Jurkat, Clone E6-1 (cell line): Measurements from ENCODE around the gene CUX1.

Experiments used
- DNase-seq: peaks from one replicate; pipeline ENCODE4 v3.0.0-alpha.2; 2011; ENCODE audit warnings: low read depth, low spot score
- H3K4me3 ChIP-seq: 2 replicates; pipeline ENCODE4 v1.5.1; 2011; ENCODE audit warnings: mild to moderate bottlenecking, low read length, control low read depth, moderate library complexity

The CUX1 gene

DNA sequence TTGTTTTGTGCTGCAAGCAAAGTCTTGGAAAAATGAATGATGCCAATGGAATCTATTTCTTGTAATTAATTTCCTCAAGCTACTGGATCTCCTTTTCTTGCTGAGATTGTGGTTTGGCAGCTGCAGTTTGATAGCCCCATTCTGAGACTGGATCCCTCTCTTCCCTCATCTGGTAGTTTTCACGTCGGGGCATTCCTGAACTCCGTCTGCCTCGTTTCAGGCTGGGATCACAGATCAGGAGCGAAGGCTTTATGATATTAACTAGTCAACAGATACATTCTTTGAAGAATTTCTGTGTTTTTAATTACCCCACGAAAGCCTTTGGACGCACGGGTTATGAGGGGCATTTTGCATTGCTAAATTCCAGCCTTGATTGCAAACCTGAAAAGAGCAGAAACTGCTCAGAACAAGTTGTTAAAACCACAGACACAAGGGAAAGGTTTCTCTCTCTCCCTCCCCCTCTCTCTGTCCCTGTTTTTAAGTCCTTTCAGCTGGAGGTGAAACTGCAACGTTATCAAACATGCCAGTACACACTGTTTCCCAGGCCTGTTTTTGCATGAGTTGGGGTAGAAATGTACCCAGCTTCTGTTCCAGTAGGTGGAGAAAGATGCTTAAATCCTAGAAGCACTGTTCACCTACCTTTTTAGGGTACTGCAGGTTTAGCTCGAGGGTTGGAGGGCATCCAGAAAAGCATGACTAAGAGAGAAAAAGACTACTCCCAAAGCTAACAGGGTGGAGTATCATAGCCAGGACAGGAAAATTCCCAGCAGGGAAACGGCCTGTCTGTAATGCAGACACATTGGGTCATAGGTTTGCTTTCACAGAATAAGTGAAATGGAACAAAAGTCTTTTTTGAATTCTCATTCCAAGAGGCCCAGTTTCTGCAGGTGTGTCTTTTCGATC, 124.3 kb downstream of the CUX1 start:
- peak; percentile 19 for DNase-seq
- H3K4me3 ChIP-seq = no peak overlapping the region

DNA sequence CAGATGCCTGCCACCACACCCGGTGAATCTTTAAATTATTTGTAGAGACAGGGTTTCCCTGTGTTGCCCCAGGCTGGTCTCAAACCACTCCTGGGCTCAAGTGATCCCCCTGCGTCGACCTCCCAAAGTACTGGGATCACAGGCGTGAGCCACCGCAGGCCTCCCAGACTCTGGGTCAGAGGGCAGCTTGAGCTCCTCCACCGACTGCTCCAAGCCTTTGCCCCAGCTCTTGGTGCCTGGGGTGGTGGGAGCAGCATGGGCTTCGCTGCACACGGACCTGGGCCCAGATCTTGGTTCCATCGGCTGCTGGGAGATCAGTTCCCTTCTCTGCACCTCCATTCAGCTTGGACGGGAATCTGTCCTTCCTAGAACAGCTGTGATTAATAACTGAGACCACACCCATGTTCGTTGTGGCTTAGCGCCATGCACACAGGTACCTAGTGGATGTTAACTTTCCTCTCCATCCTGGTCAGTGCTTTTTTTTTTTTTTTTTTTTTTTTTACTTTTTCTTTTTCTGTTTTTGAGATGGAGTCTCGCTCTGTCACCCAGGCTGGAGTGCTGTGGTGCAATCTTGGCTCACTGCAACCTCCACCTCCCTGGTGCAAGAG, 125.3 kb downstream of the CUX1 start:
- no peak overlapping the region for H3K4me3 ChIP-seq
- no peak for DNase-seq

DNA sequence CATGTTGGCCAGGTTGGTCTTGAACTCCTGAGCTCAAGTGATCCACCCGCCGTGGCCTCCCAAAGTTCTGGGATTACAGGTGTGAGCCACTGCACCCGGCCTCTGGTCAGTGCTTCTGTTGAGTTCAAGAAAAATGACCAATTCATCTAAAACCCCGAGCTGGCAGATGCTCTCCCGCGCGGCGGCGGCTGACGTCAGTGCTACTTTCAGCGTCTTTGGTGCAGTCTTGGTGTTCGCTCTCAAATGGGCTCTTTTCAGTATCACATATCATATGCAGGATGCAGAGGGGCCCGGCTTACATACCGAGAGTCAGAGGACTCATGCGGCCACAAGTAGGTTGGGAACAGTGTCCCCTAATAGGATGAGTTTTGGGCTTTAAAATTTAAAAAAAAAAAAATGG, 125.9 kb downstream of the CUX1 start:
- DNase-seq = no peak
- no peak overlapping the region for H3K4me3 ChIP-seq

DNA sequence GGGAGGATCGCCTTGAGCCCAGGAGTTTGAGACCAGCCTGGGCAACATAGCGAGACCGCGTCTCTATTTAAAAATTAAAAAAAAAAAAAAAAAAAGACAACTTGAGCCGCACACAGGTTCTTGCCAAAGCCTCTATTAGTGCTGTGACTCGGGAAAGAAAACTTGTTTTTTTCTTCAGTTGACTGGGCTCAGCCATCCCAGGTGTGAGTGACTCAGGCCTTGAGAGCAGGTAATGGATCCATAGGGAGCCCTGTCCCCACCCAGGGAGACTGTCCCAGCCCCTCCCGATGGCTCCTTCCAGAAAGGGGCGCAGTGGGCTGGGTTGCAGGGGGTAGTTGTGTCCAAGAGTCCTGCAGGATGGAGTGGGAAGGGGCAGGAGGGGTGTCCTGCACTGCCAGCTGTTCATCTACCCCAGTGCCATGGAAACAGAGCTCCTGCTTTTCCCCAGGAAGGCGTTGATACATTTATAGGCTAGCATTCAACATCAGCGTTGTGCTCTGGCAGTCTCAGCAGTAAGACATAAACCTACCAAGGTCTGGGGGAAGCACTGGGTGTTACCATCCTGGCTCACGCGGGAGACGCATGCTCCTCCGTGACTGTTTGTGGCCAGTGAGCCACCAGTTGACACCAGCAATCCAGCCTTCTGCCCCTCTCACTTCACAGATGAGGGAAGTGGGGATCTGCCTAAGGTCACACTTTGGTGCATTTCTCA, 126.6 kb downstream of the CUX1 start:
- no peak overlapping the region for H3K4me3 ChIP-seq
- no peak for DNase-seq

DNA sequence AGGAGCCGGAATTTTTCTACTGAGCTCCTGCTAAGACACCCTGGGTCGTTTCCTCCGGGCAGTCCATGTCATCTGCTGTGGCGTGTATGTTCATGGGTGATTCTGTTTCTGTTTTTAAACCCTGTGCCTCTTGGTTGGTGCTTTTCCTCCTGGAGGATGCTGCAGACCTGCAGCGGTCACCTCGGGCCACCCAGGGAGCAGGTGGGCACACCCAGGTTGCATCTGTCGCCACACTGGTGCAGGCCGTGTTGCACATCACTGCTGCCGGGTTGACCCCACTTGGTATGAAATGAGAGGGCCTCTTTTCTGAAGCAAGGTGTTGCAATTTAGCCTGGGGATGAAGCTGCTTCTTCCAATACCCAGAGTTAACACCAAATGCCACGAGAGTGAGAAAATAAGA, 127.2 kb downstream of the CUX1 start:
- DNase-seq = no peak
- no peak overlapping the region for H3K4me3 ChIP-seq

DNA sequence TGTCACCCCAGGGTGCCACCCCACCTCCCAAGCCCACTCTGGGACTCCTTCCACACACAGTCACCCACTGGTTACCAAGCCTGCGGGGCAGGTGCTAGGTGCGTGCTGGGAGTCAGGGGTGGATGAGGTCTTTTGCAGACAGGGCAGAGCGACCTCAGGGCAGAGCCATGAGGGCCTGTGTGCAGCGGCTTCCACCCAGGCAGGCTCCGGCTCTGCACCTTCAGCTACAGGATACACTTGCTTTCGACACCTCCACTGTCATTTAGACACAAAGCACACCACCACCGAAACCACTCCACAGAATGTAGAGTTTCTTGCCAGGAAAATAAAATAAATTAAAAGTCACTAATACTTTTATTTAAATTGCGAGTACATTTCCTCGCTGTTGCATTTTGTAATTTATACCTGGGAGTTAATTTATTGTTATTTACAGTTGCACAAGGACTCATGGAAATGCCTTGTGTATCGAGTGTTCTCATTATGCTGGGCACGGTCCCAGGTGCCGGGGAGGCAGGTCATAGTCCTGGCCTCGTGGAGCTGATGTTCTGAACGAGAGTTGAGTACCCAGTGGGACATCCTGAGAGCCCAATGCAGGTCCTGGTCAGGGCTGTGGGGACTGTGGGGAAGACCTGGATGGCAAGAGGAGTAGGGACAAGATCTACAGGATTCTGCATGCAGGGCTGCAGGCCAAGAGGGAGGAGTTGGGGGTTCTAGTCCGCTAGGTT, 127.8 kb downstream of the CUX1 start:
- H3K4me3 ChIP-seq = no peak overlapping the region
- DNase-seq = no peak

DNA sequence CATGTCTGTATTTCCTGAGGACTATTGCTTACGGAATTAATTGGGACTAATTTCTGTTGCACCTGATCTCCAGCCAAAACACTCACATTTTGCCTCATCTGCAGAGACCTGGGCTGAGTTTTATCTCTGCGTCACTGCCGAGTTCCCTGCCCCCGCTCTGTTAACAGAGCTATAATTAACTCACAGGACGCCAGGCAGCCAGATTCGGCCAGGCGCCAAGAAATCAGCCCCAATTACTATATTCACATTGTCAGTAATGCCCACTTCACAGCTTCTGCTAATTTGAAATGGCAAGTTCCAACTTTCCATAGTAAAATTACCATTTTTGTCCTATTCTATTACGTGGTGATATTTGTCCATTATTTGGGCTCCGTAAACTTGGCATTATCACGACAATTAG, 130.5 kb downstream of the CUX1 start:
- H3K4me3 ChIP-seq = no peak overlapping the region
- no peak for DNase-seq

DNA sequence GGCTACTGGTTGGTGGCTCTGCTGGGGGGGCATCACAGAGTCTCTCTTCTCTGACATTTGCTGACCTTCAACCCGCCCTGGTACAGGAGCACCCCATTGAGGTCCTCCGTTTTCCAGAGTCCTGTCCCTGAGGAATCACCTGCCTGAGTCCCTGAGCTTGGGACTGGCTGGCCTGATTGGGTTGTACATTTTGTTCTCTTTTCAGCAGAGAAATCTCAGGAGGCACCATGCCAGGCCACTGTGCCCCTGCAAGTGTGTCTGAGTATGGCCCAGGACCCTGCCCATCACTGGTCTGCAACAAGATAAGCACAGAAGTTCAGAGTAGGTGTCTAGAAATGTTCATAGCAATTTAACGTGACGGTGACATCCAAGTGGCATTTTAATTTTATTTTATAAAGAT, 131.2 kb downstream of the CUX1 start:
- no peak for DNase-seq
- H3K4me3 ChIP-seq = no peak overlapping the region

DNA sequence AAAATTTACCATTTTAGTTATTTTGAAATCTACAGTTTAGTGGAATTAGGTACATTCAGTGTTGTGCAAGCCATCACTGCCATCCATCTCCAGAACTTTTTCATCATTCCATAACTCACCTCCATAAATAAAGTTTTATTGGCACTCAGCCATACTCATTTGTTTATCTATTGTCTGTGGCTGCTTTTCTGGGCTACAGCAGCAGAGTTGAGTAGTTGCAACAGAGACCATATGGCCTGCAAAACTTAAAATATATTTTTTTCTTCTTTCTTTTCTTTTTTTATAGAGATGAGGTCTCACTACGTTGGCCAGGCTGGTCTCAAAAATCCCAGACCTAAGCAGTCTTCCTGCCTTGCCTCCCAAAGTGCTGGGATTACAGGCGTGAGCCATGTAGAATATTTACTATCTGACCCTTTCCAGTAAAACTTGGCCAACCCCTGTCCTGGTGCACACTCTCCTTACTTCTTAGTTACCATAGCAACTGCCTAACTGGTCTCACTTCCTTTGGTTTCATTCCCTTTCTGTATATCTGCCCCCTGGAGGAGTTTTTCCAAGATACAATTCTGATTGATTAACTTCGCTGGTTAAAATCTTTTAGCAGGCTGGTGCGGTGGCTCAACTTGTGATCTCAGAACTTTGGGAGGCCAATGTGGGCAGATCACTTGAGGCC, 133.2 kb downstream of the CUX1 start:
- DNase-seq = no peak
- H3K4me3 ChIP-seq = no peak overlapping the region

DNA sequence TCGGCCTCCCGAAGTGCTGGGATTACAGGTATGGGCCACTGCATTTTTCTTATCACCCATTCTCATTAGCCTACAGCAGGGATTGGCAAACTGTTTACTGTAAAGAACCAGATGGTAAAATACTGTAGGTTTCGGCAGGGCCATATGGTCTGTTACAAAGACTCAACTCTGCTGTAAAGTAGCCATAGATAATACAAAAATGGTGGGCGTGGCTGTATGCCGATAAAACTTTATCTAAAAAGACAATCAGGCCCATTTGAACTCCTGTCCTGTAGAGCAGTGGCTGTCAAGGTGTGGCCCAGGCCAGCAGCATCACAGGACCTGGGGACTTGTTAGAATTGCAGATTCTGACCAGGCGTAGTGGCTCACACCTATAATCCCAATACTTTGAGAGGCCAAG, 134.3 kb downstream of the CUX1 start:
- no peak for DNase-seq
- H3K4me3 ChIP-seq = no peak overlapping the region

DNA sequence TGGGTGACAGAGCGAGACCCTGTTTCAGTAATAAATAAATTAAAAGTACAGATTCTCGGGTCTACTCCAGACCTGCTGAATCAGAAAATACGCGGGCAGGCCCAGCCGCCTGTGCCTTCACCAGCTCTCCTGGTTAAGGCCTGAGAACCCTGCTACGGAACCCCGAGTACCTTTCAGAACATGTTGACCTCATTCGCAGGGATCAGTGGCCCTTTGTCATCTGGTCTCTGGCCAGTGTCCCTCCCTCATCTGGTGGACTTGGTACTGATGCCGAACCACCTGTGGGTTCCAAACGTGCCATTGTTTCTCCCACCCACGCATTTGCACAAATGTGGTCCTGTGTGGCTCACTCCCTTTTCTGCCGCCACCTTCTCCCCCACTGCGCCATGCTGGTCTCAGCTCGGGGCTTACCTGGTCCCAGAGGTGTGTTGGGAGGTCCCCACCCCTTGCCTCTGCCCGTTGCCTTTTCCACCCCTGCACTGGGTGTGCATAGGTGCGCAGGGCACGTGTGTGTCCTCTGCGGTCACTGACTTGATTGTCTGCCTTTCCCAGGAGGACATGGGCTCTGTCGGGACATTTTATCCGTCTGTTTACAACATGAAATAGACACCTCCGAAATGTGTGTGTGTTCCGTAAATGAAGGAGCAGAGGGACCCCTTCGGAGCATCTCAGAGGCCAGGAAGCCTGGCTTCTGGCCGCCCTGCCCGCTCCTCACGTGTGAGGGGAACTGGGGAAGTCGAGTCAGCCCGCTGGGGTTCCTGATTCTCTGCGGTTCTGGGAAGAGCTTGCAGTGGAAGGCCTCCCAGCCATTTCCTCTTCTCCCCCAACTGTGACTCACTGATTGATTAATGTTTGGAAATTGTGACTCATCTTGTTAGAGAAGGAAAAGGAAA, 135.2 kb downstream of the CUX1 start:
- H3K4me3 ChIP-seq = no peak overlapping the region
- no peak for DNase-seq

DNA sequence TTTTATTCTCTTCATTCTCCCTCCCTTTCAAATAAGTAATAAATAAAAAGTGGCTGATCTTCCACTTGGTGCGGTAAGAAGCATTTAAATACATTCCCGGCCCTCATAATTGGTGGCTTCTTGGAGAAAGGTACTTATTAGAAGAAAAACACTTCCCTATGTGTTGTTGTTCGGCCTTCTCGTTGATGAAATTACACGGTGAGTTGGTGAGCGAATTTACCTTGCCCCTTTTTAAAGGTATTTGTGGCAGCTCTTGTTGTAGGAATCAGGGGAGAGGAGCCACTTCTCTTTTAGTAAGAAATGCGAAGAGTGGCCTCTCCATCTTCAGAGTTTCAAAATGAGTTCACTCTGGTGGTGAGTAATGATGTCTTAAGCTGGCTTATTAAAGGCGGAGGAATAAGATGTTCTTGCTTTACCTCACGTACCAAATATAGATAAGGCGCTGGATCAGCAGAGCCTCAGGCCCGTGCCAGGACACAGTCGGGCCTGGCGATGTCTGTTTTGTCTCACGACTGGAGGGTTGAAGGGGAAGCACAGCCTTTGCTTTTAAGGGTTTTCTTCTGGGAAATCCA, 135.9 kb downstream of the CUX1 start:
- no peak overlapping the region for H3K4me3 ChIP-seq
- no peak for DNase-seq

DNA sequence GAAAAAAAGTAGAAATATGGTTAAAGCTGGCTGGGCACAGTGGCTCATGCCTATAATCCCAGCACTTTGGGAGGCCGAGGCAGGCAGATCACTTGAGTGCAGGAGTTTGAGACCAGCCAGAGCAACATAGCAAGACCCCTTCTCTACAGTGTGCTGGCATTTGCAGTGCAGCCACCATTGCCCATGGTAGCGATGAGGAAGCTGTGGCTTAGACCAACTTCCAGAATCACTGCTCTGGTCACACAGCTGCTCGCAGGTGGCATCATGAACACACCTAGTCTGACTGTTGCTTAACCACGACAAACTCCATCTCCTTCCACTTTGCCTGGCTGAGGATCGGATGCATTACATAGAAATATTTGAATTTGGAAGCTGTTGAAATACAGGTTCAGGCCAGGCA, 137.1 kb downstream of the CUX1 start:
- no peak overlapping the region for H3K4me3 ChIP-seq
- DNase-seq = peak; percentile 37

DNA sequence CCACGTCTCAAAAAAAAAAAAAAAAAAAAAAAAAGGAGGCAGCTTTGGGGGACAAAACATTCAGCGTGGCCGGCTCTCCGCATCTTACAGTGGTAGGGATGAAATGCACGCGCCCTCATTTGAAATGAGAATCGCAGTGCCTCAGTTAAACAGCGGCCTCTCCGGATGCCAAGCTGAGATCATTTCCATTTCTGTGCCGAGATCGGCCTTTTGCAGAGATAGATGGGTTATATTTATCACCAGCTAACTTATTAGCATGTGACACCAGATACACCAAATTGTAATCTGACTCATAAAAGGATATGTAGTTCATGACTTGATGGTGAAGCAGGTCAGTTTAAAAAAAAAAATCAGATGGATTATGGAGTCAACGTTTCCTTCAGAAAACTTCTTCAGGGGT, 138.7 kb downstream of the CUX1 start:
- H3K4me3 ChIP-seq = no peak overlapping the region
- no peak for DNase-seq

DNA sequence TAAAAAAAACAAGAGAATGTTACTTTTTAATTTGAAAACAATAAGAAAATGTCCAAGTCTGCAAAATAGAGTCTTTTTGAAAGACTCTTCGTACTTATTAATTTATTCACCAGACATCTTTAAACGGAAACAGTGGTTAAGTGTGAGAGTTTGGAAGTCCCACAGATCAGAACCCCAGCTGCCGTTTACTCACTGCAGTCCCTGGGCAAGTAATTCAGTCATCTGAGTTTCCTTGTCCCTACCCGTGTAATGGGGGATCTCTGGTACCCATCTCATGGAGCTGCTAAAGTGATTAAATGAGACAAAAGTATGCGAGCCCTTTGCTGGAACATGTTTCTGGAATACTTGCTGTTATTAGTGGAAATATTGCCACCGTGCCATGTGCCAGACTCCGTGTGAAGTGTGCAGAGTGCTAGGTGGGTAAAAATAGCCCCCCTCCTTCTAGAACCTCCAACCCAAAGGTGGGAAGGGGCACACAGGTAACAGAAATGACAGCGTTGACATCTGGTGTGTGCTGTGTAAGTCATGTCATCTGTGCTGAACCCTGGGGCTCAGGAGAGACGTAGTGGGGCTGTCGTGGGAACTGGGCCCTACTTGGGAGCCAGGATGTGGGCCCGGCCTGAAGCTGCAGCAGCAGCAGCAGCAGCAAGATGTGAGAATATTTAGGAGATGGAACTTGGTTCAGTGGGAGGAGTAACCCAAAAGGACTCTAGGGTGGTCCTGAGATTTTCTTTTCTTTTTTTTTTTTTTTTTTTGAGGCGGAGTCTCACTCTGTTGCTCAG, 140.5 kb downstream of the CUX1 start:
- DNase-seq = peak; percentile 62
- no peak overlapping the region for H3K4me3 ChIP-seq

DNA sequence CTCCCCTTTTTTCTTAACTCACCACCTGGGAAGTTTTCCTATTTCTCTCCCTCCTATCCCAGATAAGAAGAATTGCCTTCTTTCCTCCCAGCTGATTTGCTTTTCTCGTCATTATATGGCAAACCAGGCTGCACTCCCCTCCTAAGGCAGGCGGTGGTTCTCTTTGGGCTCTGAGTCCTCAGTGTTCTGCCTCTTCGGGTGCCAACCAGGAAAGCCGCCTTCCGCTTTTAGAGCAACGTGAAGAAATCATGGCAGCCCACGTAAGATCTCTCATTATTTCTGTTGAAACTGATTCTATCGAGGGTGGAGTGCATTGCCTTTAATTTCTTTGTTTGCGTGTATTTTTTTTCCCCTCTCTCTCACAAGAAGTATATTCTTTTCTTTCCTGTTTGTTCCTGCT, 141.9 kb downstream of the CUX1 start:
- H3K4me3 ChIP-seq = no peak overlapping the region
- DNase-seq = no peak

DNA sequence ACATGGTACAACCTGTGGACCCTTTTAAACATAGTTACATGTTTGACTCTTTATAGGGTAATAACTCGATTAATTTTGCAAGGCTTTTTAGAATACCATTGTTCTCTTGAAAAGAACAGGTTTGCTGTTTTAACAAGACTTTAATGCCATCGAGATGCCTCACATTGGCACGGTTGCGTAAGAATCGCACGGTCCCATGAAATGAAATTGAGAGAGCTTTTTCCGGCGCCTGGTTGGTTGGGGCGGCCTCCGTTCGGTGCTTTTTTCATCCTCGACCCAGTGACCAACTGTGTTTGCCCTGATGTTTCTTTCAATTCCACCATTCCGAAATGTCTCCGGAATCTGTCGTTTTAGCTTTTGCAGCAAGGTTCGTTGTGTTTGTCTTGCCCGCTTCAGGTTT, 142.4 kb downstream of the CUX1 start:
- no peak for DNase-seq
- H3K4me3 ChIP-seq = no peak overlapping the region
